RWPE2 (cell line): Measurements from ENCODE around the gene XKR3.

ENCODE experiments used
- ATAC-seq: fragments of 200-7000 bp; cut with Tn5 transposase; 3 replicates; pipeline ENCODE4 v1.9.1; 2021; ENCODE audit warnings: low read depth
- DNase-seq: peaks from one replicate; pipeline ENCODE4 v3.0.0-alpha.2; 2020; ENCODE audit warnings: low spot score
- H3K27ac ChIP-seq: fragments of 450-650 bp; 2 replicates; pipeline ENCODE4 v1.5.1; 2017; ENCODE audit warnings: mild to moderate bottlenecking; ENCODE audit not compliant: poor library complexity, severe bottlenecking
- H3K27me3 ChIP-seq: fragments of 250-450 bp; sonication (Bioruptor Pico); 2 replicates; pipeline ENCODE4 v1.5.1; 2021; ENCODE audit warnings: mild to moderate bottlenecking, moderate library complexity; ENCODE audit not compliant: insufficient read depth, poor library complexity, severe bottlenecking
- H3K36me3 ChIP-seq: fragments of 250-450 bp; sonication (Bioruptor Pico); 2 replicates; pipeline ENCODE4 v1.5.1; 2020; ENCODE audit warnings: low read depth, mild to moderate bottlenecking, moderate library complexity
- H3K4me1 ChIP-seq: fragments of 250-450 bp; sonication (Bioruptor Pico); 2 replicates; pipeline ENCODE4 v1.5.1; 2021; ENCODE audit warnings: mild to moderate bottlenecking, moderate library complexity; ENCODE audit not compliant: insufficient read depth, poor library complexity, severe bottlenecking
- H3K4me3 ChIP-seq: fragments of 250-450 bp; sonication (Bioruptor Pico); 2 replicates; pipeline ENCODE4 v1.5.1; 2021; ENCODE audit warnings: mild to moderate bottlenecking, moderate library complexity; ENCODE audit not compliant: severe bottlenecking
- H3K9me3 ChIP-seq: fragments of 250-450 bp; sonication (Bioruptor Pico); 2 replicates; pipeline ENCODE4 v1.5.1; 2021; ENCODE audit warnings: mild to moderate bottlenecking, moderate library complexity; ENCODE audit not compliant: severe bottlenecking
- TF ChIP-seq, protein P1 (sequence below): fragments of 450-650 bp; IDR thresholded peaks from one replicate; pipeline ENCODE4 v1.5.1; 2017; ENCODE audit warnings: mild to moderate bottlenecking, moderate library complexity; ENCODE audit not compliant: poor library complexity, severe bottlenecking

Gene XKR3

DNA sequence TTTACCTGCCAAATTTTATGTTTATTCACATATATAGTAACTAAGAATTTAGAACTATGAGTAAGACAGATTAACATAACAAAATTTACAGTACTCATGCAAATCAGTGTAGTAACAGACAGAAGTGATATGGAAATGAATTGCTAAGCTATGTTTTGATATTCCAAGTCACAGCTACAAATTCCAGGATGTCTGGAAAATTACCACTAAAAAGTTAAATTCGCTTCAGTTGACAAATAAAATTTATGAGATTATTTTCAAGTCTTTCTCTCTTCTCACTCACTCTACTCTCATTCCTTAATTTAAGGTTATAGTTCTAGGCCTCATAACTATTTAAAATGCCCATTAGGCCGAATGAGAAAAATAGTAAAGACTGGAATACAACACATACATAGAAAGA is 18.1 kb downstream of the XKR3 start:
- DNase-seq (no peak), ATAC-seq (no peak)
- Histone ChIP-seq H3K27me3 (no peaks in the 10 kb centered on the region), H3K27ac (no peak overlapping the region), H3K9me3 (no peaks in the 10 kb centered on the region), H3K4me3 (no peak overlapping the region), H3K36me3 (no peaks in the 10 kb centered on the region), H3K4me1 (peaks cover 22% of the 10 kb centered on the region)
- TF ChIP-seq, protein P1, sequence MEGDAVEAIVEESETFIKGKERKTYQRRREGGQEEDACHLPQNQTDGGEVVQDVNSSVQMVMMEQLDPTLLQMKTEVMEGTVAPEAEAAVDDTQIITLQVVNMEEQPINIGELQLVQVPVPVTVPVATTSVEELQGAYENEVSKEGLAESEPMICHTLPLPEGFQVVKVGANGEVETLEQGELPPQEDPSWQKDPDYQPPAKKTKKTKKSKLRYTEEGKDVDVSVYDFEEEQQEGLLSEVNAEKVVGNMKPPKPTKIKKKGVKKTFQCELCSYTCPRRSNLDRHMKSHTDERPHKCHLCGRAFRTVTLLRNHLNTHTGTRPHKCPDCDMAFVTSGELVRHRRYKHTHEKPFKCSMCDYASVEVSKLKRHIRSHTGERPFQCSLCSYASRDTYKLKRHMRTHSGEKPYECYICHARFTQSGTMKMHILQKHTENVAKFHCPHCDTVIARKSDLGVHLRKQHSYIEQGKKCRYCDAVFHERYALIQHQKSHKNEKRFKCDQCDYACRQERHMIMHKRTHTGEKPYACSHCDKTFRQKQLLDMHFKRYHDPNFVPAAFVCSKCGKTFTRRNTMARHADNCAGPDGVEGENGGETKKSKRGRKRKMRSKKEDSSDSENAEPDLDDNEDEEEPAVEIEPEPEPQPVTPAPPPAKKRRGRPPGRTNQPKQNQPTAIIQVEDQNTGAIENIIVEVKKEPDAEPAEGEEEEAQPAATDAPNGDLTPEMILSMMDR = no peak

DNA sequence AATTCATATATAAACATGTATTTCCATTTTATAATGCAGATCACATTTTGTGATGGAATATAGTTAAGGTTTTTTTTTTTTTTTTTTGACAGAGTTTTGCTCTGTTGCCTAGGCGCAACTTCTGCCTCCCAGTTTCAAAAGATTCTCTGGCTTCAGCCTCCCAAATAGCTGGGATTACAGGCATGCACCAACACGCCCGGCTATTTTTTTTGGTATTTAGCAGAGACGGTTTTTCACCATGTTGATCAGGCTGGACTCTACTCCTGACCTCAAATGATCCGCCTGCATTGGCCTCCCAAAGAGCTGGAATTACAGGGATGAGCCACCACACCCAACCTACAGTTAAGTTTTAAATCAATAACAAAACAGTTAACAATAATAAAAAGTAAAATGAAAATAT is 18.8 kb downstream of the XKR3 start:
- H3K27me3 ChIP-seq = no peaks in the 10 kb centered on the region
- no peak overlapping the region for H3K4me3 ChIP-seq
- TF ChIP-seq, protein P1 = no peak
- peaks cover 22% of the 10 kb centered on the region for H3K4me1 ChIP-seq
- no peak overlapping the region for H3K27ac ChIP-seq
- ATAC-seq (no peak; the same call in 2 of the 3 replicates), DNase-seq (no peak)
- H3K9me3 ChIP-seq = no peaks in the 10 kb centered on the region
- H3K36me3 ChIP-seq = no peaks in the 10 kb centered on the region

DNA sequence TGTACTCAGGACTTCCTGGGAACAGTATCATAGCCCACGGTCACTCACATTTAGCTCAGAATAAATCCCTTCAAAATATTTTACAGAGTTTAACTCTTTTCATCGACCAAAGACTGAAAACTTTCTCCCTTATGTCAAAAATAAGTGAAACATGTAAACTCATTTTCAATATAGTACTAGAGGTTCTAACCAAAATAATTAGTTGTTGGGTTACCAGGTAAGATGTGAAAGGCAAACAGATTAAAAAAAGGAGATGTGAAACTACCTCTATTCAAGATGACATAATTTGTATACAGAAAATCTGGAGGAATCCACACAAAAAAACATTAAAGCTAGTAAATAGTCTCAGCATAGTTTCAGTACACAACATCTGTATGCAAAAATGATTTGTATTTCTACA is 20.3 kb downstream of the XKR3 start:
- ATAC-seq = no peak
- no peak for DNase-seq
- H3K27me3 ChIP-seq = no peaks in the 10 kb centered on the region
- TF ChIP-seq, protein P1 = no peak
- no peaks in the 10 kb centered on the region for H3K36me3 ChIP-seq
- no peaks in the 10 kb centered on the region for H3K9me3 ChIP-seq
- H3K27ac ChIP-seq = no peak overlapping the region
- no peak overlapping the region for H3K4me3 ChIP-seq
- H3K4me1 ChIP-seq = peaks cover 13% of the 10 kb centered on the region

DNA sequence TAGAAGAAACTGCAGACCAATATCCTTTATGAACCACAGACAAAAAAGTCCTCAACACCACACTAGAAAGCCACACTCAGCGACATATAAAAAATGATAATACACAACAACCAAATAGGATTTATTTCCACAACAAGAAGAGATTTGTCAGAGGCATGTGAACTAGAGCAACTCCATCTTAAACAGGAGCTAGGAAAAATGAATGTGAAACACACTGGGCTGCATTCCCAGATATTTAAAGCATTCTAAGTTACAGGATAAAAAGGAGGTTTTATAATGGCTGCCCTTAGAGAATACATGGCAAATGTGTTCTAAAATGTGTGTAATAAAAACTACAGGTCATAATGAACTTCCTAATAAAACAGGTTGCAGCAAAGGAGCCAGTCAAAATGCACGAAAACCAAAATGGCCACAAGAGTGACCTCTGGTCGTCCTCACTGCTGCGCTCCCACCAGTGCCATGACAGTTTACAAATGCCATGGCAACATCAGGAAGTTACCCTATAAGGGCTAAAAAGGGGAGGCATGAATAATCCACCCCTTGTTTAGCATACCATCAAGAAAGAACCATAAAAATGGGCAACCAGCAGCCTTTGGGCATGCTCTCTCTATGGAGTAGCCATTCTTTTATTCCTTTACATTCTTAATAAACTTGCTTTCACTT is 21.8 kb downstream of the XKR3 start:
- no peaks in the 10 kb centered on the region for H3K36me3 ChIP-seq
- no peaks in the 10 kb centered on the region for H3K27me3 ChIP-seq
- DNase-seq (no peak), ATAC-seq (no peak)
- TF ChIP-seq, protein P1 = no peak
- H3K4me3 ChIP-seq = no peak overlapping the region
- peaks cover 12% of the 10 kb centered on the region for H3K4me1 ChIP-seq
- H3K27ac ChIP-seq = no peak overlapping the region
- no peaks in the 10 kb centered on the region for H3K9me3 ChIP-seq

DNA sequence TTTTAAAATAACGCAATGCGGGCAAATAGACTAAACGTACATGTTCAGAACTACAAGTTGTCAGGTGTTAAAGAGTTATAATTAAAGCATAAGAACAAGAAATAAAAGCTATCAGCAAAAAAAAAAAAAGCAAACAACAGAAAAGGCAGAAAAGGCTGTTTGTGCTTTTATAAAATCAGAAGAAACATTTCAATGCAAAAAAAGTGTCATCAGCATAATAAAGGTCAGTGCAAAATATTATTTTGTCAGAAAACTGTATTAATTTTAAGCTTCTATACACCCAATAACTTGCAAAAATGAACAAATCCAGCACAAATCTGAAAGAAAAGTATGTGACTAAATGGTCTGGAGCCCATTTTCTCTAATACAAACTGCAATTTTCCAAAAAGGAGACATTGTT is 23.6 kb downstream of the XKR3 start:
- Histone ChIP-seq H3K27ac (no peak overlapping the region), H3K27me3 (no peaks in the 10 kb centered on the region), H3K9me3 (no peaks in the 10 kb centered on the region), H3K36me3 (no peaks in the 10 kb centered on the region), H3K4me3 (no peak overlapping the region), H3K4me1 (peaks cover 8% of the 10 kb centered on the region)
- TF ChIP-seq, protein P1 = no peak
- ATAC-seq (no peak), DNase-seq (no peak)
